SK-N-SH treated with all-trans-retinoic acid at 6 μM for 48 hours (cell line): Measurements from ENCODE around the gene ZNF331.

Source experiments
- ATAC-seq: fragments of 200-7000 bp; cut with Tn5 transposase; 3 replicates; pipeline ENCODE4 v1.9.1; 2020; ENCODE audit warnings: mild to moderate bottlenecking, moderate library complexity
- ARNTL ChIP-seq: fragments of 450-650 bp; formaldehyde crosslinking; IDR thresholded peaks from 2 replicates; pipeline ENCODE4 v1.5.0; 2020; ENCODE audit warnings: low read depth, mild to moderate bottlenecking, moderate library complexity, borderline replicate concordance
- BACH2 ChIP-seq: fragments of 250-450 bp; sonication (Bioruptor Pico); IDR thresholded peaks from 2 replicates; pipeline ENCODE4 v1.9.0; 2021; ENCODE audit warnings: mild to moderate bottlenecking, borderline replicate concordance
- CREB5 ChIP-seq: fragments of 250-450 bp; sonication (Bioruptor Pico); IDR thresholded peaks from 2 replicates; pipeline ENCODE4 v1.5.1; 2020; ENCODE audit warnings: low read depth, mild to moderate bottlenecking, moderate library complexity
- CSDC2 ChIP-seq: fragments of 250-450 bp; sonication (Bioruptor Pico); IDR thresholded peaks from 2 replicates; pipeline ENCODE4 v1.5.0; 2020; ENCODE audit warnings: mild to moderate bottlenecking, moderate library complexity
- ESRRG ChIP-seq: fragments of 250-450 bp; sonication (Bioruptor Pico); IDR thresholded peaks from 2 replicates; pipeline ENCODE4 v1.6.1; 2021; ENCODE audit warnings: mild to moderate bottlenecking
- ISL1 ChIP-seq: fragments of 250-450 bp; sonication (Bioruptor Pico); IDR thresholded peaks from 2 replicates; pipeline ENCODE4 v2.1.2; 2022; ENCODE audit warnings: mild to moderate bottlenecking, moderate library complexity
- OSR1 ChIP-seq: fragments of 250-450 bp; sonication (Bioruptor Pico); IDR thresholded peaks from 2 replicates; pipeline ENCODE4 v1.8.0; 2022; ENCODE audit warnings: moderate library complexity, mild to moderate bottlenecking, inconsistent platforms
- PATZ1 ChIP-seq: fragments of 250-450 bp; sonication (Bioruptor Pico); IDR thresholded peaks from 2 replicates; pipeline ENCODE4 v1.8.0; 2020; ENCODE audit warnings: mild to moderate bottlenecking, moderate library complexity, borderline replicate concordance
- POU6F1 ChIP-seq: fragments of 250-450 bp; sonication (Bioruptor Pico); IDR thresholded peaks from 2 replicates; pipeline ENCODE4 v1.8.0; 2021; ENCODE audit warnings: low read depth, mild to moderate bottlenecking, moderate library complexity, borderline replicate concordance
- PPARA ChIP-seq: fragments of 250-450 bp; sonication (Bioruptor Pico); IDR thresholded peaks from 2 replicates; pipeline ENCODE4 v1.5.0; 2020; ENCODE audit warnings: mild to moderate bottlenecking, borderline replicate concordance
- RARB ChIP-seq: fragments of 250-450 bp; sonication (Bioruptor Pico); IDR thresholded peaks from 2 replicates; pipeline ENCODE4 v1.8.0; 2021; ENCODE audit warnings: mild to moderate bottlenecking, moderate library complexity
- SNAI2 ChIP-seq: fragments of 250-450 bp; sonication (Bioruptor Pico); IDR thresholded peaks from 2 replicates; pipeline ENCODE4 v1.5.0; 2020; ENCODE audit warnings: mild to moderate bottlenecking, moderate library complexity
- TCF4 ChIP-seq: fragments of 250-450 bp; sonication (Bioruptor Pico); IDR thresholded peaks from 2 replicates; pipeline ENCODE4 v1.8.0; 2021; ENCODE audit warnings: mild to moderate bottlenecking, moderate library complexity, borderline replicate concordance
- TOX ChIP-seq: fragments of 250-450 bp; sonication (Bioruptor Pico); IDR thresholded peaks from 2 replicates; pipeline ENCODE4 v1.8.0; 2021; ENCODE audit warnings: mild to moderate bottlenecking, moderate library complexity, borderline replicate concordance
- TSHZ2 ChIP-seq: fragments of 250-450 bp; sonication (Bioruptor Pico); IDR thresholded peaks from 2 replicates; pipeline ENCODE4 v1.5.0; 2020; ENCODE audit warnings: mild to moderate bottlenecking, moderate library complexity
- ZC3H10 ChIP-seq: fragments of 250-450 bp; sonication (Bioruptor Pico); IDR thresholded peaks from 2 replicates; pipeline ENCODE4 v1.5.1; 2021; ENCODE audit warnings: mild to moderate bottlenecking, moderate library complexity
- ZFP3 ChIP-seq: fragments of 250-450 bp; sonication (Bioruptor Pico); IDR thresholded peaks from 2 replicates; pipeline ENCODE4 v1.5.0; 2020; ENCODE audit warnings: mild to moderate bottlenecking, moderate library complexity
- ZFP30 ChIP-seq: fragments of 450-650 bp; formaldehyde crosslinking; IDR thresholded peaks from 2 replicates; pipeline ENCODE4 v1.5.0; 2022; ENCODE audit warnings: mild to moderate bottlenecking, moderate library complexity
- ZNF565 ChIP-seq: fragments of 450-650 bp; formaldehyde crosslinking; conservative IDR thresholded peaks from 2 replicates; pipeline ENCODE4 v1.5.0; 2020; ENCODE audit warnings: low read depth, mild to moderate bottlenecking, moderate library complexity
- ZNF70 ChIP-seq: fragments of 450-650 bp; formaldehyde crosslinking; IDR thresholded peaks from 2 replicates; pipeline ENCODE4 v1.5.0; 2020; ENCODE audit warnings: mild to moderate bottlenecking, moderate library complexity
- ZNF8 ChIP-seq: fragments of 450-650 bp; formaldehyde crosslinking; IDR thresholded peaks from 2 replicates; pipeline ENCODE4 v1.5.0; 2020; ENCODE audit warnings: mild to moderate bottlenecking, moderate library complexity

ZNF331 gene

GRCh38 chr19:53504885-53505284 lies 33.1 kb upstream of the ZNF331 start (continued):
- TF ChIP-seq BACH2 (CRISPR knock-in tag), result no peak

GRCh38 chr19:53506728-53507127 lies 31.2 kb upstream of the ZNF331 start:
- no peak for ATAC-seq
- no peak for TF ChIP-seq ZFP3
- no peak for TF ChIP-seq RARB (CRISPR knock-in tag)
- TF ChIP-seq ZNF70 (CRISPR knock-in tag), result no peak
- TF ChIP-seq POU6F1 (CRISPR knock-in tag), result no peak
- TF ChIP-seq TCF4 (CRISPR knock-in tag), result no peak
- TF ChIP-seq ISL1 (CRISPR knock-in tag), result no peak
- no peak for TF ChIP-seq PATZ1 (CRISPR knock-in tag)
- TF ChIP-seq ZNF8 (CRISPR knock-in tag), result no peak
- TF ChIP-seq CREB5 (CRISPR knock-in tag), result no peak
- TF ChIP-seq SNAI2, result no peak
- no peak for TF ChIP-seq OSR1 (CRISPR knock-in tag)

- no peak for ATAC-seq
- TF ChIP-seq CREB5 (CRISPR knock-in tag) (no peak), ZFP30 (CRISPR knock-in tag) (no peak), ESRRG (CRISPR knock-in tag) (no peak), ZNF565 (CRISPR knock-in tag) (no peak), PPARA (CRISPR knock-in tag) (no peak), TOX (CRISPR knock-in tag) (no peak), CSDC2 (CRISPR knock-in tag) (no peak), PATZ1 (CRISPR knock-in tag) (no peak), RARB (CRISPR knock-in tag) (no peak), TCF4 (CRISPR knock-in tag) (no peak), ZNF70 (CRISPR knock-in tag) (no peak), ZNF8 (CRISPR knock-in tag) (no peak), ZFP3 (no peak), BACH2 (CRISPR knock-in tag) (no peak), TSHZ2 (no peak), ZC3H10 (CRISPR knock-in tag) (no peak), ISL1 (CRISPR knock-in tag) (no peak), ARNTL (CRISPR knock-in tag) (no peak), OSR1 (CRISPR knock-in tag) (no peak)
Observed at GRCh38 chr19:53507523-53508442, 30.2 kb upstream of the ZNF331 start.
